ENCODE data around the gene OR2T11.
"Not testable (repeated sequence)": the region's sequence is repeated elsewhere in the genome, so short reads cannot be mapped to it uniquely, and the experiment has no call there.

OR2T11 gene

DNA sequence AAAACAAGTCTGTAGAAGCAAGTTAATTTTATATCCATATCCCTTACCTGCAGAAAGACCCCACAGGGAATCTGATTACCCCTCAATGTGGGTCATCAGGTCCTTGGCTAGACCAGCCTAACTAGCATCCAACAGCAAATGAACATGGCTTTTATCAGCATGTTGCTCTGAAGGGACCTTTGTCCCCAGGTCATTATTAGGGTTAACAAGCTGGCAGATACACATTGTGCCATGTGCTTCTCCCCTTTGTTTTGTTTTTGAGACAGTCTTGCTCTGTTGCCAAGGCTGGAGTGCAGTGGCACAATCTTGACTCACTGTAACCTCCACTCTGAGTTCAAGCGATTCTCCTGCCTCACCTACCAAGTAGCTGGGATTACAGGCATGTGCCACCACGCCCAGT is at the start of gene OR2T11:
Gene OR2T11 (minus strand): TSS at position 101 of the 400 bp plus-strand sequence. CDS start 7,963 bp downstream, outside the sequence.
- DNase-seq (ENCODE audit: low read depth) = not testable (repeated sequence)

- DNase-seq (ENCODE audit: low read depth) = no peak
Observed at GRCh38 chr1:248681651-248682050, 46.8 kb upstream of the OR2T11 start.

DNA sequence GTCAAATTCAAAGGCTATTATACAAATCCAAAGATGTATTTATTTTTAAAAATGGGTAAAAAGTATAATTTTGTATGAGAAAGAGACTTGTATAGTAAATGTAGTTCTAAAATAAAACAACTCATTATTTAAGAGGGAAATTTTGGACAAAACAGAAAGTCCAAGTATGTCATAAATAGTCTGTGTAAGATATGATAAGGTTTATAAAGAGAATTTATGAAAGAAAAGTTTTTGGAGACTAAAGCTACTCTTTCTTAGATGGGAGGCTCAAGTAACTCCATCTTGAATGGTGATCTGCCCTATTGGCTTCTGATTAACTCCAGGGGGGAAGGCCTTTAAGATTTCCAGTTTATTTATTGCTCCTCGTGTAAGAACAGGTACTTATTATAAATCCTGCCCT is 35.1 kb upstream of the OR2T11 start:
- DNase-seq (ENCODE audit: low read depth) = no peak

- not testable (repeated sequence) for DNase-seq (ENCODE audit: low read depth)
Observed at GRCh38 chr1:248663453-248664328, 28.8 kb upstream of the OR2T11 start.

GRCh38 chr1:248656797-248657196 is 21.9 kb upstream of the OR2T11 start:
- not testable (repeated sequence) for DNase-seq (ENCODE audit: low read depth)

DNA sequence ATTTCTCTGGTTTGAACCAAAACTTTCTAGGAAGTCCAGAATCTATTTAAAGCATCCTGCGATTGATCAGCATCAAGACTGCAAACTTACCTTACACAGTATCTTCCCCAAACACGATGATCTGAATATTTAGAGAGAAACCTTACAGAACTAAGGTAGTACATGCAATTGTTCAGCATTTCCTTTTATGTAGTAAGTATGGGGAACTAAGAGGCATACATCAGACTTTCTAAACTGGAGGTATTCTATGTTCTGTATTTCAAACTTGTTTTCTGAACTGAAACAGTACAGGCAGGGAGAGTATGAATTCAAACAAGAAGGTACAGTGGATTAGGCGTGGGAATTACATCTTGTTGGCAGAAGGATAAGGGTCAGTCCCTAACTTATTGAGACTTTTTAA is 20.5 kb upstream of the OR2T11 start, which contains the start of gene OR2T27:
Gene OR2T27 (minus strand): TSS at position 175 of the 400 bp plus-strand sequence. CDS start 4,644 bp downstream, outside the sequence.
- not testable (repeated sequence) for DNase-seq (ENCODE audit: low read depth)

DNA sequence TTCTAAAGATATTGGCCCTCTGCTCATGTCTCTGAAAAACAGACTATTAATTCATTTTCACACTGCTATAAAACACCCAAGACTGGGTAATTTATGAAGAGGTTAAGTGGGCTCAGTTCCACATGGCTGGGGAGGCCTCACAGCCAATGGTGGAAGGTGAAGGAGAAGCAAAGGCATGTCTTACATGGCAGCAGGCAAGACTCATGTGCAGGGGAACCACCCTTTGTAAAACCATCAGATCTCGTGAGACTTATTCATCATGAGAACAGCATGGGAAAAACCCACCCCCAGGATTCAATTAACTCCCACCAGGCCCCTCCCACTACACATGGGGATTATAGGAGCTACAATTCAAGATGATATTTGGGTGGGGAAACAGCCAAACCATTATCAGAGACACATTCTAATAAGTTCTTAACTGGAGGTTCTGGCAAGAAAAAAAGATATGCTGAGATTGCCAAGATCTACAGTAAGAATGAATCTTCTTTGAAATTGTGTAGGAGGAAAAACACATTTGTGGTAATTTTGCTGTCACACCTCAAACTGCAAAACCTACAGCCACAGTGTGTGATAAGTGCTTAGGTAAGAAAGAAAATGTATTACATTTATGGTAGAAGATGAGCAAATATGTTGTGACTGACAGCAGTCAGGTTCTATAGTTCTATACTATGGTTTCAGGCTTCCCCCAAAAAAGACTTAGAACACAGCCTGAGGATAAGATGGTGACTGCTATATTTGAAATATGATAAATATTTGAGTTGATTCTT is 14.1 kb upstream of the OR2T11 start:
- not testable (repeated sequence) for DNase-seq (ENCODE audit: low read depth)

DNA sequence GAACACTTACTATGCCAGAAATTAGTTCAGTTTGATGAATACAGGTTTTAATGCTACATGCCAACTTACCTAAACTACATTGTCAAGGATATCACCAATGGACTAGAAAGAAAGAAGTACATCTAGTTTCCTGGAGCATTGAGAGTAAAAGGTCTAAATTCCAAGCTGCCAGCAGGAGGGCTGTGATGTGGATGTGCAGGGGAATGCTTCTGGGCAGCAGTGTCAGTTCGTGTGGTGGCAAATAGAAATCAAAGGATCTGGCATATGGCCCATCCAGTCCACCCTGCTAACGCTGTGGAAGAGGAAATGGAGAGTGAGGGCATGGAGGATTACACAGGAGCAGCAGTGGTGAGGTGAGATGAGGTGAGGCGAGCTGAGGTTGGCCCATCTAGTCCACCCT is 10.3 kb upstream of the OR2T11 start, which contains the start of gene OR2T35:
Gene OR2T35 (minus strand): TSS at position 101 of the 400 bp plus-strand sequence. CDS start 6,020 bp downstream, outside the sequence.
- not testable (repeated sequence) for DNase-seq (ENCODE audit: low read depth)

GRCh38 chr1:248642971-248643651 is 8.2 kb upstream of the OR2T11 start:
- not testable (repeated sequence) for DNase-seq (ENCODE audit: low read depth)

DNA sequence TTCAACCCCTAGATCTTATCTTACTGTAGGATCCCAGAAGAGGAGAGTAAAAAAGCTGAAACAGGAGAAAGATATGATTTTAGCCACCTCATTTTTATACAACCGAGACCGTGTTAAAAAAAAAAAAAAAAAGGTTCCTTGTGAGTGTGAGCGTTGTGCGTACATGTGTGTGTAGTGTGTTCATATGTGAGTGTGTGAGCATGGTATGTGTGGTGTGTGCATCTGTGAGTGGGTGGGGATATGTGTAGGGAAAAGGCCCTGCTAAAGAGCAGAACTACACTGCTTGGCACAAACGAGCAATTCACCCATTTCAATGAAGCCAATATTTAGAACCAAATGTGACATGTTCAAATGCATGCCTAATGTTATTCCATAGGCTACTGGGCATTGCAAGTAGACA is 6.7 kb upstream of the OR2T11 start:
- DNase-seq (ENCODE audit: low read depth) = not testable (repeated sequence)

- not testable (repeated sequence) for DNase-seq (ENCODE audit: low read depth)
Observed at GRCh38 chr1:248640906-248641305, 6.0 kb upstream of the OR2T11 start.

DNA sequence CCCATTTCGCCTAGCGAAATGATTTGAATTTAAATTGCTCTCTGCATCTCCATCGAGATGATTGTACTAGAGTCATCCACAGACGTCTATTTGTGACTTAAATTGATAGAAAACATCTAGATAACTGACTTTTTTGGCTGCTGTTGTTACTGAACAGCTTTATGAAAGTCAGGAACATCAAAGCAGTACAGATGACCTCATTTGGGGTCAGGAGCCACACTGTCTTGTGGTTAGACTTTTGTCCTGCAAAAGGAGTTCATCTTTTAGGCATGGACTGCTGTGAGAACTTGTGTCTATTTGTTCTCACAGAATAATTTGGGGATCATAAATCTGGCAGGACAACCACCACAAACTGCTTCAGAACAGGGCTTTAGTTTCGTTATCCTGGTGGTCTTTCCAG is 4.8 kb upstream of the OR2T11 start:
- DNase-seq (ENCODE audit: low read depth) = not testable (repeated sequence)

- not testable (repeated sequence) for DNase-seq (ENCODE audit: low read depth)
Observed at GRCh38 chr1:248636612-248637011, 1.7 kb upstream of the OR2T11 start.

- DNase-seq (ENCODE audit: low read depth) = no peak
Observed at GRCh38 chr1:248631354-248632008, 3.4 kb downstream of the OR2T11 start.

- no peak for DNase-seq (ENCODE audit: low read depth)
Observed at GRCh38 chr1:248630551-248630950, 4.3 kb downstream of the OR2T11 start.

GRCh38 chr1:248627971-248628844 is 6.7 kb downstream of the OR2T11 start:
- no peak for DNase-seq (ENCODE audit: low read depth)

DNA sequence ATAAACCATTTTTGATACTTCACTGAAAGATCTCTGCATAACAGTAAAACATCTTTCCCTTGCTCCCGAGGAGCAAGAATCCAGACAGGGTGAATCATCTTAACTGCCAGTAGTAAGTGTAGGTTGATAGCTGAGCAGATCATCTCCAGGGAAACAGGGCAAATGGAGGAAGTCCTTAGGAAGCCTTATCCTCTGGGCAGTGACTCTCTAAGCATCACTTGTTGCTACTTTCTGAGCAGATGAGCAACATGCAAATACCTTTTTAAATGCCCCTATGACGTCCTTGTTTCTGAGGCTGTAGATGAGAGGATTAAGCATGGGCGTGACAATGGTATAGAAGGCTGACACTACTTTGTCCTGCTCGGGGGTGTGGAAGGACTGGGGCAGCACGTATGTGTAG is 8.9 kb downstream of the OR2T11 start:
- no peak for DNase-seq (ENCODE audit: low read depth)

DNA sequence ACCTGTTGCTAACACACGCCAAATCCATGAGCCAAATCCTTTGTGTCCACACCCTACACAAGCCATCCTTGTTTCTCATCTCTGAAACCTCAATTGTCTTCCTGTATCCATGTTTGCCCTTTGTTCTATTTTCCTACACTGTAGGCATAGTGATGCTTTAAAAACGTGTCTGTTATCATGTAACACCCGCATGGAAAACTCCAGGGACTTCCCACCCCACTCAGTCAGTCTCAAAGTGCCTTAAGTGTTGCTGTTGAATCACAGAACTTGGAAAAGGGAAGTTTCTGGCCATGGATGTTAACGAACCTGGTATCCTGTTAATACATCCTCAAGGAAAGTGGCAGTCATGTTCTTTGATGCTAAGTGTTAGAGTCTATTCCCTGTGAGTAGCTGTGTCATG is 9.7 kb downstream of the OR2T11 start:
- DNase-seq (ENCODE audit: low read depth) = no peak

DNA sequence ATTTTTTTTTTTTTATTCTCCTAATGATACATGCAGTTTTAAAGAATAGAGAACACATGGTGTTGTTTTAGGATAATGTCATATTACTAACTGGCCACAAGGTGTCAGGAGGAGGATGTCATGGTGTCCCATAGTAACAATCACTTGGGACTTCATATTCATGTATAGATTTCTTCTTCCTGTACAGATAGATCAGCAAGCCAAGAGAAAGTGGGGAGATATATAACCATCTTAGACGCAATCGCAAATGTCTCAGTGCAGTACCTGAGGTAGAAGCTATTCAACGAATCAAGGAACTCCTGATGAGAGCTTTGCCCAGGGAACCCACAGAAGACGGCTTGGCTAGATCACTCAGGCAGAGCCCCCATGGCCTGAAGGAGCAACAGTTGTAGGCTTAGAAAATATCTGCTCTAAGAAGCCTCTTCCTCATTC is 12.3 kb downstream of the OR2T11 start:
- DNase-seq (ENCODE audit: low read depth) = peak; percentile 7

GRCh38 chr1:248621770-248622169 is 13.1 kb downstream of the OR2T11 start:
- DNase-seq (ENCODE audit: low read depth) = no peak
